Activated CD8-positive, alpha-beta memory T cell treated with anti-CD3 and anti-CD28 coated beads, Interleukin-2, amount 10 ng/mL, durations not matched to agents 7 days and 5 days (primary cell): ENCODE results near the gene GCSAM. TPM values are rescaled to one million over a fixed set of nuclear protein-coding genes. Genes with fewer than 3 reads are reported as not detected.
"Not testable (repeated sequence)": the region's sequence is repeated elsewhere in the genome, so short reads cannot be mapped to it uniquely, and the experiment has no call there.

ENCODE experiments used
- ATAC-seq: fragments of 150-1000 bp; cut with Tn5 transposase; one replicate; pipeline ENCODE4 v1.10.0; 2021; ENCODE audit warnings: moderate library complexity
- CTCF ChIA-PET: fragments of 350-600 bp; sonication (Branson Sonifier 250); formaldehyde crosslinking; loops from one replicate; lab custom pipeline; 2021; ENCODE audit warnings: antibody characterized with exemption; lab: Charles Lee
- DNase-seq: peaks from one replicate; pipeline ENCODE4 v3.0.0-alpha.2; 2020
- H3K27ac Mint-ChIP-seq: one replicate; pipeline ENCODE4 v1.8.0; 2021; ENCODE audit warnings: mild to moderate bottlenecking, mixed read lengths
- H3K27me3 Mint-ChIP-seq: one replicate; pipeline ENCODE4 v1.8.0; 2021; ENCODE audit warnings: mixed read lengths
- H3K36me3 Mint-ChIP-seq: one replicate; pipeline ENCODE4 v1.8.0; 2021; ENCODE audit warnings: mild to moderate bottlenecking, mixed read lengths
- H3K4me1 Mint-ChIP-seq: one replicate; pipeline ENCODE4 v1.8.0; 2021; ENCODE audit warnings: mixed read lengths
- H3K4me3 Mint-ChIP-seq: one replicate; pipeline ENCODE4 v1.8.0; 2021; ENCODE audit warnings: mild to moderate bottlenecking, moderate library complexity, mixed read lengths
- H3K9me3 Mint-ChIP-seq: one replicate; pipeline ENCODE4 v1.8.0; 2022; ENCODE audit warnings: low read depth, mixed read lengths
- total RNA-seq, 2 experiments: library from RNA; stranded (reverse); gene quantifications; one replicate each; pipeline ENCODE4 v1.2.3, GENCODE V29; 2021

The GCSAM gene
- total RNA-seq, 2 experiments from 2014 or later: 8.6 to 9.5 TPM

DNA sequence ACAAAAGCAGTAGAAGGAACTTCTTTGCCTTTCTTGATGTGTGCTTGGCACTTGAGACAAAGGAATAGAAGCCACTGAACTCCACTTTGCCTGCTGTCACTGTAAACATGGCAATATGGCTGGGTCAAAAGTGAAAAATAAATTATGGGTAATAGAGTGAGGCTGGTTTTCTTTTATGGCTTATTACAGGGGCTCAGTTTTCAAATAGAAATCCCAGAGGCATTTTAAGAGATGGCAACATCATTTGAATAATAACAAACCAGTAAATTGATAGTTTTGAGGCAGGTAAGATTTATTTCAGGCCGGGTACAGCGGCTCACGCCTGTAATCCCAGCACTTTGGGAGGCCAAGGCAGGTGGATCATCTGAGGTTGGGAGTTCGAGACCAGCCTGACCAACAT lies 44.1 kb downstream of the GCSAM start:
- peaks cover 16% of the 10 kb centered on the region for H3K27me3 Mint-ChIP-seq
- H3K36me3 Mint-ChIP-seq: peaks cover 3% of the 10 kb centered on the region
- peaks cover 45% of the 10 kb centered on the region for H3K4me1 Mint-ChIP-seq
- no peak overlapping the region for H3K4me3 Mint-ChIP-seq
- no peak for ATAC-seq
- no peak for DNase-seq
- CTCF ChIA-PET: interaction anchor here (1.7 kb wide), 1 partner anchor 23 kb away, joined by 4 read pairs; no protein-coding TSS in a partner anchor
- H3K27ac Mint-ChIP-seq: no peak overlapping the region
- no peaks in the 10 kb centered on the region for H3K9me3 Mint-ChIP-seq

DNA sequence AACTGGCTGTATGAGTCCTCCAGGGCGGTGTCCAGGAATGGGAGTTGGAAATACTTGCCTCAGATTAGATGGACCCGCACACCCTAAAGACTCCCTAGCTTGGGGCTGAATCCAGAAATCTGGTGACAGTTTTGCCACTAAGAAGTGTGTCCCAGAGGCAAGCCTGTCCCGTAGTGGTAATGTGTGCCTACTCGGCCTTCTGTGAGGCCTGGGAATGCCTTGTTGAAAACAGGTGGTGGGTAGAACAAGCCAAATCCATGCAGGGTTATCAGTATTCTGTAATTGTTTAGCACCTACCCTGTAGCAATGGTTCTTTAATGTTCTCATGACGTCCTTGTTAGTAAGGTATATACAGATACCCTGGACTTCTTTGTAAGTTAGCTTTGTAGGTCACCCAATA lies 45.3 kb downstream of the GCSAM start:
- CTCF ChIA-PET: no interaction called here
- H3K4me1 Mint-ChIP-seq: peaks cover 40% of the 10 kb centered on the region
- no peak overlapping the region for H3K4me3 Mint-ChIP-seq
- DNase-seq (no peak), ATAC-seq (no peak)
- no peak overlapping the region for H3K27ac Mint-ChIP-seq
- H3K27me3 Mint-ChIP-seq: peaks cover 21% of the 10 kb centered on the region
- no peaks in the 10 kb centered on the region for H3K9me3 Mint-ChIP-seq
- peaks cover 1% of the 10 kb centered on the region for H3K36me3 Mint-ChIP-seq

DNA sequence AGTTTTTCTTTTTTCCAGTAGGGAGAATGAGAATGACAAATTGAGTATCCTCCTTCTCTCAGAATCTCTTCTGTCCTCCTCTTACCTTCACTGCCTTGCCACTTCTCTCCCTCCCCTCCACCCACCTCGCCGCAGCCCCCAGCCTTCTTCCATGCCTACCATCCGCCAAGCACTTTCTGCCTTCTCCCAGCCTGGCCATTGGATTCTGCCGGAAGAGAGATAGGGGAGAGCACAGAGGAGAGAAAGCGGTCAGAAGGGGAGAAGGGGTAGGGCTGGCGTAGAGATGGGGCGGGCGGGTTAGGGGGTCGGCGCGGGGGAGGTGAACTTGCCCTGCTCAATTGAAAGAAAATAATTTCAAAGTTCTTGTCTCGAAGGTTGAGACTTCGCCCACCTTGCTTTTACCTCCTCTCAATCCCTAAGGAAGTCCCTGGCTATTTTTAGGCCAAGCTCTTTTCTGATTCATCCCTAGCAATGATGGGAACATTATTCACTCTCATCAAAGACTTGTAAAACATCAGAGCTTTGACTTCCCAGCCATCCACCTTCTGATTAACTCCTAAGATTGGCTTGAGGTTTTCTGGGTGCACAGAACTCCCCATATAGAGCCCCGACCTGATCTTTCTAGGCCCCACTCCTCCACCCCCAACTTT lies 46.0 kb downstream of the GCSAM start:
- CTCF ChIA-PET: no interaction called here
- DNase-seq (no peak), ATAC-seq (no peak)
- peak overlapping the region; percentile 59 for H3K27ac Mint-ChIP-seq
- peak overlapping the region; percentile 74 for H3K4me3 Mint-ChIP-seq
- peaks cover 1% of the 10 kb centered on the region for H3K36me3 Mint-ChIP-seq
- H3K9me3 Mint-ChIP-seq: no peaks in the 10 kb centered on the region
- H3K4me1 Mint-ChIP-seq: peaks cover 34% of the 10 kb centered on the region
- peaks cover 22% of the 10 kb centered on the region for H3K27me3 Mint-ChIP-seq

DNA sequence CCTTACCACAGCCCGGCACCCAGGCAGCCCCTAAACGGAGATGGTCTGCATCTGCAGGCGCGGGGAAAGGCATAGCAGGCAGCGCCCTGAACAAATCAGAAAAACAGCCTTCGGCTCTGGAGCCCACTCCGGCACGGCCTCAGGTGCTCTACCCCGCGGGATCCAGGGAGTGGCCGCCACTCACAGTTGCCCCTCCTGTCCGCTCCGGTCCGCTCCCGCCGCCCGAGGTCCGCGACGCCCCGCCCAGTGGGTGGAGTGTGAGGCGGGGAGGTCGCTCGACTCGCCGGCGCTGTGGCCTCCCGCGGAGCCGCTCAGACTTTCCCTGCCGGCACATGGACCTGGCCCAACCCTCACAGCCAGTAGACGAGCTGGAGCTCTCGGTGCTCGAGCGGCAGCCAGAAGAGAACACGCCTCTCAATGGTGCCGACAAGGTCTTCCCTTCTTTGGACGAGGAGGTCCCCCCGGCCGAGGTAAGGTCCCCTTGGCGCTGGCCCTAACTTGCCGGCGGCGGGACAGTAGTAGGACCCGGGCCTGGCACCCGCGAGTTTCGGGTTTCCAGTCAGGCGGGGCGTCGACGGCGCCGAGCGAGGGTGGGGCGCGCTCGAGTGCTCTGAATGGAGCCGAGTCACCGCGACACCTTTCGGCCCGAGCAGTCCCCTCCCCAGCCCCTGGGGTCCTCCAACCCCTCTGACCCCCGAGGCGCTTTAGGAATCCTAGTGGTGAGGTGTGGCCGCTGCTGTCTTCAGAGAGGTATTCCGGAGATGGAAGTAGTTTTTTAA lies 46.8 kb downstream of the GCSAM start, which contains the start of gene C3orf52:
Gene C3orf52, plus strand, starts transcription at position 314 of the 779 bp plus-strand sequence. Its CDS starts 19 bp downstream, at position 333.
- DNase-seq (peak; percentile 72), ATAC-seq (peak; percentile 94)
- Mint-ChIP-seq H3K9me3 (no peaks in the 10 kb centered on the region), H3K36me3 (peaks cover 1% of the 10 kb centered on the region), H3K4me3 (peak within 1 kb of the TSS; percentile 74), H3K27ac (peak within 1 kb of the TSS; percentile 59), H3K27me3 (peaks cover 22% of the 10 kb centered on the region), H3K4me1 (peaks cover 34% of the 10 kb centered on the region)
- CTCF ChIA-PET: no interaction called here

DNA sequence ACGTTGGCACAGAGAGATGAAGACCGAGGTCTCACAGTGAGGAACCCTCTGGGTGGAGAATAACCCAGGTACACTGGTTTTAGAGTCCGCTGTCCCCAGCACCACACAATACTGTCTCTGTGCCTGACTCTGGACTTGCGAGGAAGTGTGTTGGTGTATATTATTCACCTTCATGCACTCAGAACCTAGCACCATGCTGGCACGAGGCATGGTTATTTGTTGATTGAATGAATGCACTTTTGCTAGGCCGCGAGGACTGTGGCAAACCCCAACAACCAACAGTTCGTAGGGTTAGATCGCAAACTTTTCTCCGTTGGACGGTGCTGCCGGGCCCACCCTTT lies 47.3 kb downstream of the GCSAM start:
- CTCF ChIA-PET: interaction anchor here (1.3 kb wide), 1 partner anchor 26 kb away, joined by 4 read pairs; no protein-coding TSS in a partner anchor

DNA sequence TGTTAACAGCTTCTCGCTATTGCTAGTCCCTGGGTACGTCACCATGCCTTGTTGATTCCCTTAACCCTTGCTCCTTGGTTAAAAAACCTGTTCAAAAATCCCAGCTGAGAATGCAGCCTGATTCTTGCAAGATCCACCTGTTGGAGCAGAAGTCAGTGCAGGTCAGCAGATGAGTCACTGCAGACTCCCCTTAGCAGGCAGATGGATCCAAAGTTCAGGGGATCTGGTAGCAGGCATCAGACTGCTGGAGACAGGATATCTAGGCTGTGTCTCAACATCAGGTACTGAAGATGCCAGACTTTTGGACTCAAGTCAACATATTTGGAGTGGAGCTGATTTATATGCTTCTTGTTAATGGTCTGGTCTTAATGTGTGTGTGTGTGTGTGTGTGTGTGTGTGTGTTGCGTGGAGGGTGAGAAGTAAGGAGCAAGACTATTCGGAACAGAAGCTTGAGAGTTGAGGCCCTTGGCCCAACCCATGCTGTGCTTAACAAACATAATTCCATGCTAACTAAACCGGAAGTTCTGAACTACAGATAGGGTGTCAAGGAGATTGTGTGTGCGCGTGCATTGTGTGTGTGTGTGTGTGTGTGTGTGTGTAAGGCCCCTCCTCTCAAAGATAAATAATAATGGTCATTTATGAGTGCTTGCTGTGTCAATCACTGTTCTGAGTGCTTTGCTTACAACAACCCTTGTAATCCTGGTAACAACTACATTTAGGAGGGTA lies 47.9 kb downstream of the GCSAM start:
- DNase-seq (no peak), ATAC-seq (no peak)
- CTCF ChIA-PET: interaction anchor here (1.3 kb wide), 1 partner anchor 26 kb away, joined by 4 read pairs; no protein-coding TSS in a partner anchor
- H3K27me3 Mint-ChIP-seq: peaks cover 22% of the 10 kb centered on the region
- no peak overlapping the region for H3K27ac Mint-ChIP-seq
- H3K4me3 Mint-ChIP-seq: peak overlapping the region; percentile 74
- peaks cover 1% of the 10 kb centered on the region for H3K36me3 Mint-ChIP-seq
- no peaks in the 10 kb centered on the region for H3K9me3 Mint-ChIP-seq
- peaks cover 24% of the 10 kb centered on the region for H3K4me1 Mint-ChIP-seq

More for the DNA sequence above, 47.3 kb downstream of the GCSAM start:
- H3K27ac Mint-ChIP-seq: no peak overlapping the region
- ATAC-seq (no peak), DNase-seq (no peak)
- peak overlapping the region; percentile 74 for H3K4me3 Mint-ChIP-seq
- peaks cover 29% of the 10 kb centered on the region for H3K4me1 Mint-ChIP-seq
- H3K36me3 Mint-ChIP-seq: peaks cover 1% of the 10 kb centered on the region
- no peaks in the 10 kb centered on the region for H3K9me3 Mint-ChIP-seq
- peaks cover 22% of the 10 kb centered on the region for H3K27me3 Mint-ChIP-seq

DNA sequence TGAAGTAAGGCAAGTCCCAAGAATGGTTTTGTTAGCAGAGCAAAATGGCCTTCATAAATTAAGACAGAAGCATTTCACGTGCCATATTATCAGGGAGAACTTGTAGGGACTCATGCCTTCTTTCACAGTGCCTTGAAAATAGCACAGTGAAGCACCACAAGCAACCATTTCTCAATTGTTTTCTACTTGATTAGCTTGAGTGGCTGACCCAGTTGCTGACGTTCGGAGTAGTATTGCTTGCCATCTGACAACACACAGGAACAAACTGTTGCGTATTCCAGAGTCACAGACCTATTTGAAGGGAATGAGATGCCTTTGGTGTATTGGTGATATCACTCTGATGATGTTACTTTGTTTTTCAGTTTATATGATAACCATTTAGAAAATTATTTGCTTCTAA lies 49.8 kb downstream of the GCSAM start:
- H3K27ac Mint-ChIP-seq: no peak overlapping the region
- H3K36me3 Mint-ChIP-seq: peaks cover 1% of the 10 kb centered on the region
- H3K27me3 Mint-ChIP-seq: peaks cover 25% of the 10 kb centered on the region
- H3K4me1 Mint-ChIP-seq: peaks cover 19% of the 10 kb centered on the region
- H3K9me3 Mint-ChIP-seq: no peaks in the 10 kb centered on the region
- CTCF ChIA-PET: no interaction called here
- no peak overlapping the region for H3K4me3 Mint-ChIP-seq
- no peak for DNase-seq
- no peak for ATAC-seq

DNA sequence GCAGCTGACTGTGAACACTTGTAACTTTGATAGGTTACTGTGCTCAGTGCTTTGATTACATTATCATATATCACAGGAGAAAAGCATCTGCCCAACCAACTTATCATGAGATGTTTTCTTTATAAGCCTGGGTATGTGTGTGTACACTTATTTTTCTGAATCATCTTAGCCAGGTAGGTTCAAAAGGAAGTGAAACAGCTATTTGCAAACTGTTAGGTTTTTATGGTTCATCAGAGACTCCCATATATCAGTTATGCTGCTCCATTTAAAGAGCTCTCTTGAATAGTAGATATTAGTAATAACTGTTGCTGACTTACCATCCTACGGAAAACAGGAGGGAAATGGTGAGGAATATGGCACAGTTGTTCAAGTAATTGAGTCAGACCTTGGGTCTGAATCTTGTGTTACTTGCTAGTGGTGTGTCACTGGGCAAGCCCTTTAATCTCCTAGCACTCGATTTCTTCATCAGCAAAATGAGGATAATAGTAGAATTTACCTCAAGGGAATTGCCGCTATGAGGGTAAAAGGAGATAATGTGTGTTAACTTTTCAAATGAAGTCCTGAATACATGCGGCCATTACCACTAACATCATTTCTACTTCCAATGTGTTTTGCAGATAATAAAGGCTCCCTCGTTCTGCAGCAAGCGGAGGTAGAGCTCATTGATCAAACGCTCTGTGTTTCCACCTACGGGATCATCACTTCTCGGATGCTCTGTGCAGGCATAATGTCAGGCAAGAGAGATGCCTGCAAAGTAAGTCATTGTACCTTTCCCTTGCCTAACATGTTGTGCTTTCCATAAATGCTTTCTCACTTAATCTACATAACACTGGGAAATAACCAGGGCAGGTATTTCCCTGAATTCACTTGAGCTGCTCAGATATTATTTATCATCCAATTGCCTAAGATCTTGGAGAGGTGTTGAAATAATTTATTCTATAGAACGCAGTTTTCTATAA lies 54.6 kb downstream of the GCSAM start:
- peaks cover 8% of the 10 kb centered on the region for H3K27me3 Mint-ChIP-seq
- ATAC-seq: no peak
- H3K4me3 Mint-ChIP-seq: no peak overlapping the region
- peaks cover 15% of the 10 kb centered on the region for H3K4me1 Mint-ChIP-seq
- H3K9me3 Mint-ChIP-seq: no peaks in the 10 kb centered on the region
- CTCF ChIA-PET: interaction anchor here (1.1 kb wide), 1 partner anchor 12 kb away, joined by 3 read pairs; no protein-coding TSS in a partner anchor
- H3K36me3 Mint-ChIP-seq: no peaks in the 10 kb centered on the region
- no peak overlapping the region for H3K27ac Mint-ChIP-seq
- DNase-seq: no peak

DNA sequence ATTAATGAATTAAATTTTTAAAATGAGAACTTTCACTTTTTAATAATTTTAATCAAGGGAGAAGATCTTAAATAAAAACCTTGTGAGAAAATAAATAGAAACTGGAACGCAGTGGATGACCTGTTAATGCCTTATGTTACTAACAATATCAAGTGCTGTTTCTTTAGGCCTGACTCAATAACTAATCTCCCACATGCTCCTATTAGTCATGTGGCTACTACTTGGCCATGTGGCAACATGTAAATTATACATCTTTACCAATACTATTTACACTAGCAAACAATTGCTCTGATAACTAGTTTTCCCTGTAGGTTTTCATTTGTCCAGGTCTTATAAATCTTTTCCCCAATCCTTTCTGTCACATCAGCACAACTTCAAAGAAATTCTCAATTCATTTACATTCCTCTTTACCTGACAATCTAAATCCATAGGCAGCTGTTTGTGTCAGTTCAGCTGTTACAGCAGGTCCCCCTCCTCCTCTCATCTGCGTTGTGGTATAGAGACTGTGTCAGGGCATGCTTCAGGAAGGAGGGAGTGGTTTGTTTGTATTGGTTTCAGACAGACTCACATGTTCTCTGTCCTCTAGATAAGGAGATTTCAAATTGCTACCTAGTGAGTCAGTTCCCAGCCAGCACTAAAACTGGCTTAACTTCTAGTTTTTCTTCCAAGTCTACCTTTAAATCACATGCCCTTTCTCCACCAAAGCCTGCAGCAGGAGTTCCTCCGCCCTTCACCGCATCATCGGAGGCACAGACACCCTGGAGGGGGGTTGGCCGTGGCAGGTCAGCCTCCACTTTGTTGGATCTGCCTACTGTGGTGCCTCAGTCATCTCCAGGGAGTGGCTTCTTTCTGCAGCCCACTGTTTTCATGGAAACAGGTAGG lies 58.2 kb downstream of the GCSAM start:
- CTCF ChIA-PET: no interaction called here

DNA sequence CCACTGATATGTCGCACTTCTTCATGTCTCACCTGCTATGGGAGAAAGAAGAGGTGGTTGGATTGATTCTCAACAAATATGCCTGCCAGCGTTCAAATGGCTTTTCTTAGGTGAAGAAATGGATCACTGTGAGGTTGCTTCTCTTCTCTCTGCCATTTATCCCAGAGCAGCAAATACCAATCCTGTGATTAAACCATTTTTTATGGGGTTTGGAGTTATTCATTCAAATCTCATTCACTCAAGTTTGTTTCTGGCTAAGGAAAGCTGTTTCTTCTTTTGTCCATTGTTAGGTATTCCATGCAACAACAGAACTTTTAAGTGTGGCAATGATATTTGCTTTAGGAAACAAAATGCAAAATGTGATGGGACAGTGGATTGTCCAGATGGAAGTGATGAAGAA lies 59.0 kb downstream of the GCSAM start:
- Mint-ChIP-seq H3K4me3 (no peak overlapping the region), H3K4me1 (peaks cover 25% of the 10 kb centered on the region), H3K27ac (no peak overlapping the region)

More for the DNA sequence above, 58.2 kb downstream of the GCSAM start:
- peaks cover 3% of the 10 kb centered on the region for H3K27me3 Mint-ChIP-seq
- peaks cover 2% of the 10 kb centered on the region for H3K9me3 Mint-ChIP-seq
- peak overlapping the region; percentile 72 for H3K27ac Mint-ChIP-seq
- peaks cover 3% of the 10 kb centered on the region for H3K36me3 Mint-ChIP-seq
- DNase-seq: peak; percentile 56
- no peak overlapping the region for H3K4me3 Mint-ChIP-seq
- peaks cover 25% of the 10 kb centered on the region for H3K4me1 Mint-ChIP-seq
- peak; percentile 89 for ATAC-seq

DNA sequence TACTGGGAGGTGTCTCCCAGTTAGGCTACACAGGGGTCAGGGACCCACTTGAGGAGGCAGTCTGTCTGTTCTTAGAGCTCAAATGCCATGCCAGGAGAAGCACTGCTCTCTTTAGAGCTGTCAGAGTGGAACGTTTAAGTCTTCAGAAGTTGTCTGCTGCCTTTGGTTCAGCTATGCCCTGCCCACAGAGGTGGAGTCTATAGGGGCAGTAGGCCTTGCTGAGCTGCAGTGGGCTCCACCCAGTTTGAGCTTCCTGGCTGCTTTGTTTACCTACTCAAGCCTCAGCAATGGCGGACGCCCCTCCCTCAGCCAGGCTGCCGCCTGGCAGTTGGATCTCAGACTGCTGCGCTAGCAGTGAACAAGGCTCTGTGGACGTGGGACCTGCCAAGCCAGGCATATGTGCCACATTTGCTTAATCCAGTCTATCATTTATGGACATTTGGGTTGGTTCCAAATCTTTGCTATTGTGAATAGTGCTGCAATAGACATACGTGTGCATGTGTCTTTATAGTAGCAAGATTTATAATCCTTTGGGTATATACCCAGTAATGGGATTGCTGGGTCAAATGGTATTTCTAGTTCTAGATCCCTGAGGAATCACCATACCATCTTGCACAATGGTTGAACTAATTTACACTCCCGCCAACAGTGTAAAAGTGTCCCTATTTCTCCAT lies 60.5 kb downstream of the GCSAM start:
- not testable (repeated sequence) for H3K4me3 Mint-ChIP-seq, H3K36me3 Mint-ChIP-seq, H3K9me3 Mint-ChIP-seq, H3K27me3 Mint-ChIP-seq
- peak; percentile 79 for DNase-seq
- Mint-ChIP-seq H3K27ac (peak overlapping the region; percentile 66), H3K4me1 (peaks cover 23% of the 10 kb centered on the region)
- CTCF ChIA-PET: interaction anchor here (0.7 to 1.0 kb wide), 2 partner anchors 59 to 1347 kb away, joined by 3 read pairs; no protein-coding TSS in a partner anchor
- ATAC-seq: peak; percentile 60

More for the DNA sequence above, 59.0 kb downstream of the GCSAM start:
- CTCF ChIA-PET: no interaction called here
- DNase-seq (no peak), ATAC-seq (no peak)
- H3K9me3 Mint-ChIP-seq: peaks cover 2% of the 10 kb centered on the region
- H3K36me3 Mint-ChIP-seq: peaks cover 3% of the 10 kb centered on the region
- H3K27me3 Mint-ChIP-seq: no peaks in the 10 kb centered on the region
